Endothelial cell of umbilical vein (primary cell): ENCODE measurements around the gene EIF2D. TPM values are rescaled to one million over a fixed set of nuclear protein-coding genes. Genes with fewer than 3 reads are reported as not detected.

Experiments used
- BruUV-seq: library from RNA; stranded (reverse); fragments of 400-500 nt; replicated peaks from 2 replicates; lab custom pipeline; 2021; lab: Mats Ljungman, UMichigan
- CTCF ChIA-PET: fragments of 300-600, 350-600 bp; sonication (Branson Sonifier 250); formaldehyde crosslinking; loops from one replicate; lab custom pipeline; 2021; ENCODE audit warnings: antibody characterized with exemption, inconsistent platforms; lab: Charles Lee
- POLR2A ChIA-PET: fragments of 300-600, 350-600 bp; sonication (Branson Sonifier 250); formaldehyde crosslinking; loops from one replicate; lab custom pipeline; 2021; ENCODE audit warnings: antibody characterized with exemption, inconsistent platforms; lab: Charles Lee
- DNase-seq: peaks from one replicate; pipeline ENCODE4 v3.0.0-alpha.2; 2011; ENCODE audit warnings: low read depth, low spot score
- FAIRE-seq: peaks from 2 replicates; lab custom pipeline; 2011; peaks lifted over from hg19 to GRCh38; lab: Jason Lieb, UNC
- H2AFZ ChIP-seq: 2 replicates; pipeline ENCODE4 v1.6.0; 2012; ENCODE audit warnings: low read depth, low read length, control low read depth, inconsistent platforms
- H3K27ac ChIP-seq: 2 replicates; pipeline ENCODE4 v1.5.1; 2011; ENCODE audit warnings: low read depth, mild to moderate bottlenecking, control low read depth, low read length, moderate library complexity; ENCODE audit not compliant: insufficient read depth
- H3K27me3 ChIP-seq, 2 experiments: 2 replicates each; pipeline versions ENCODE4 v1.6.0 to v1.6.1; 2011; ENCODE audit warnings: low read length in 2 of 2, mixed read lengths in 1 of 2; ENCODE audit not compliant: control insufficient read depth in 2 of 2, insufficient read depth in 2 of 2
- H3K36me3 ChIP-seq, 2 experiments: 2 replicates in 1 of 2; 3 replicates in 1 of 2; pipeline ENCODE4 v1.5.1; 2011; ENCODE audit warnings: low read length in 2 of 2, mild to moderate bottlenecking in 1 of 2, moderate library complexity in 1 of 2; ENCODE audit not compliant: control insufficient read depth in 2 of 2, insufficient read depth in 2 of 2; ENCODE audit errors: extremely low read depth in 1 of 2
- H3K4me1 ChIP-seq: 3 replicates; pipeline ENCODE4 v1.5.1; 2011; ENCODE audit warnings: mild to moderate bottlenecking, low read length; ENCODE audit not compliant: control insufficient read depth, insufficient read depth; ENCODE audit errors: extremely low read depth
- H3K4me2 ChIP-seq: 2 replicates; pipeline ENCODE4 v1.6.1; 2011; ENCODE audit warnings: low read length, control low read depth, mixed read lengths; ENCODE audit not compliant: insufficient read depth
- H3K4me3 ChIP-seq, 3 experiments: fragments of 200-600 bp in 1 of 3; sonication (generic), shearing (Covaris generic) in 1 of 3; replicated peaks in 1 of 3; 2 replicates each; pipeline ENCODE4 v1.5.1; 2011 to 2016; ENCODE audit warnings: control low read depth in 3 of 3, low read length in 3 of 3, mild to moderate bottlenecking in 2 of 3, inconsistent platforms in 1 of 3, low read depth in 1 of 3, moderate library complexity in 1 of 3; ENCODE audit not compliant: insufficient read depth in 1 of 3
- H3K79me2 ChIP-seq: 2 replicates; pipeline ENCODE4 v1.6.0; 2012; ENCODE audit warnings: low read length, inconsistent platforms; ENCODE audit not compliant: control insufficient read depth, insufficient read depth
- H3K9ac ChIP-seq: replicated peaks from 2 replicates; pipeline ENCODE3; 2011; ENCODE audit warnings: low read length, control low read depth; ENCODE audit not compliant: insufficient read depth; ENCODE audit errors: extremely low read depth
- H3K9me1 ChIP-seq: replicated peaks from 3 replicates; pipeline ENCODE4 v1.6.0; 2011; ENCODE audit warnings: mild to moderate bottlenecking, low read length; ENCODE audit not compliant: control insufficient read depth, insufficient read depth; ENCODE audit errors: extremely low read depth
- H3K9me3 ChIP-seq: replicated peaks from 2 replicates; pipeline ENCODE4 v1.5.1; 2012; ENCODE audit warnings: low read length, inconsistent platforms; ENCODE audit not compliant: control insufficient read depth, insufficient read depth
- H4K20me1 ChIP-seq: replicated peaks from 2 replicates; pipeline ENCODE3; 2011; ENCODE audit warnings: mild to moderate bottlenecking, low read length; ENCODE audit not compliant: control insufficient read depth, insufficient read depth; ENCODE audit errors: extremely low read depth
- EZH2 ChIP-seq: IDR thresholded peaks from 2 replicates; pipeline ENCODE4 v1.6.1; 2012; ENCODE audit warnings: borderline replicate concordance, low read depth, mild to moderate bottlenecking, moderate library complexity, low read length, inconsistent platforms; ENCODE audit not compliant: severe bottlenecking
- FOS ChIP-seq: IDR thresholded peaks from 2 replicates; pipeline ENCODE4 v1.6.1; 2011; ENCODE audit warnings: mild to moderate bottlenecking, low read length, moderate library complexity, borderline replicate concordance; ENCODE audit not compliant: insufficient read depth
- GATA2 ChIP-seq: IDR thresholded peaks from 2 replicates; pipeline ENCODE4 v1.7.0; 2011; ENCODE audit warnings: low read depth, mild to moderate bottlenecking, moderate library complexity, mixed read lengths, low read length; ENCODE audit not compliant: insufficient read length, insufficient read depth
- JUN ChIP-seq: IDR thresholded peaks from 2 replicates; pipeline ENCODE4 v1.6.1; 2011; ENCODE audit warnings: borderline replicate concordance, low read depth; ENCODE audit not compliant: insufficient read length, insufficient read depth
- MAX ChIP-seq: IDR thresholded peaks from 2 replicates; pipeline ENCODE4 v1.6.1; 2011; ENCODE audit not compliant: insufficient read depth, insufficient read length
- MYC ChIP-seq: IDR thresholded peaks from one replicate; pipeline ENCODE4 v1.6.1; 2011; ENCODE audit warnings: mild to moderate bottlenecking, low read depth, low read length
- POLR2A ChIP-seq: IDR thresholded peaks from 2 replicates; pipeline ENCODE4 v1.6.1; 2012; ENCODE audit warnings: low read depth, mild to moderate bottlenecking, control low read depth, low read length
- POLR2AphosphoS5 ChIP-seq: IDR thresholded peaks from 2 replicates; pipeline ENCODE4 v1.6.1; 2012; ENCODE audit warnings: low read depth, mild to moderate bottlenecking, control low read depth, low read length, moderate library complexity; ENCODE audit not compliant: insufficient read depth
- dilution Hi-C: fragments of 300-500 bp; cut with MboI; formaldehyde crosslinking; loops from one replicate; pipeline ENCODE4 v1.15.0; 2019; ENCODE audit warnings: low sequenced_read_pairs; ENCODE audit not compliant: extremely low pct_ligation_motif_present
- intact Hi-C: fragments of 100-400 bp; cut with micrococcal nuclease; formaldehyde crosslinking; loops from one replicate; pipeline ENCODE4 v1.10.0; 2022
- polyA plus RNA-seq, 4 experiments: library from polyadenylated mRNA; depleted of rRNA in 3 of 4; stranded (reverse) in 3 of 4; unstranded in 1 of 4; fragments of >200 nt; gene quantifications; 2 replicates each; pipeline versions ENCODE4 v1.2.1 to v1.2.3, GENCODE V29; 2011 to 2012; ENCODE audit warnings: missing spikeins in 1 of 4
- total RNA-seq: library from RNA; stranded (reverse); gene quantifications from 2 replicates; pipeline ENCODE4 v1.2.3, GENCODE V29; 2021
- TF ChIP-seq, protein P1 (sequence below), 2 donors: IDR thresholded peaks; 1 replicate in 1 of 2; 2 replicates in 1 of 2; pipeline ENCODE4 v1.5.1; 2011; ENCODE audit warnings: low read length in 2 of 2, mild to moderate bottlenecking in 2 of 2, moderate library complexity in 2 of 2, control low read depth in 1 of 2, inconsistent platforms in 1 of 2, low read depth in 1 of 2; ENCODE audit not compliant: insufficient read depth in 1 of 2; ENCODE audit errors: extremely low read depth in 1 of 2

EIF2D gene
- total and polyA plus RNA-seq, 2 donors (not counting 3 experiments of a cell fraction or from before 2014, with no cell fraction given): 48.0 to 54.1 TPM

DNA sequence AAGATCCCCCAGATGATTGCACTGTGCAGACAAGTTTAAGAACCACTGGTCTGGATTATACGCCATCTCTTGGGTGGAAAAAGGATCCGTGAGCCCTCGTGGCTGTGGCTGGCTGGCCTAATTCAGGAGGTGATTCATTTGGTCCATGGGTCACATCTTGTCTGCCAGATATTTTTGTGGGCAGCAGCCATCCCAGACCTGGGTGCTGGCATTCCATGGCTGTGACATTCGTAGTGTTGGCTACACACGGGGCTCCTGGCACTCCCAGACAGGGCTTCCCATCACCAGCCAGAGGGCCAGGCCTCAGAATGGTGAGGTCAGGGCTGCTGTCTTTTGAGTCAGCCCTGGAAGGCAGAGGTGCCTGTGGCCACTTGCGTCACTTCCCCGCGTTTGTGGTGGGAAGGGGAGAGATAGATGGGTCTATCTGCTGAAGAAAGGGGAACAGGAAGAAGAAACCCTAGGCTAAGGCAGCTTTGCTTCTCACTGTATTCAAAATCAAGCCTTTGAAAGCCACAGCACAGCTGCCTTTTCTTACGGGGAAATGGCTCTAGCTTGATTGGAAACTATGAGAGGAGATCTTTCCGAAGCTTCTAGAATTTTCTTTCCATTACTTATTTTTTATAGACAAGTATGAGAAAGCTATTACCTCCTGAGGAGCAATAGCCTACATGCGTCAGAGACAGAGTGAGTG, 32.4 kb downstream of the EIF2D start:
- H3K9ac ChIP-seq: no peak overlapping the region
- H3K27ac ChIP-seq: no peak overlapping the region
- H3K36me3 ChIP-seq: no peaks in the 10 kb centered on the region
- H3K9me3 ChIP-seq: no peaks in the 10 kb centered on the region
- no peaks in the 10 kb centered on the region for H4K20me1 ChIP-seq
- TF ChIP-seq POLR2AphosphoS5 (no peak), MAX (no peak), JUN (no peak), EZH2 (no peak), FOS (no peak), GATA2 (no peak), MYC (no peak), POLR2A (no peak)
- TF ChIP-seq, protein P1, sequence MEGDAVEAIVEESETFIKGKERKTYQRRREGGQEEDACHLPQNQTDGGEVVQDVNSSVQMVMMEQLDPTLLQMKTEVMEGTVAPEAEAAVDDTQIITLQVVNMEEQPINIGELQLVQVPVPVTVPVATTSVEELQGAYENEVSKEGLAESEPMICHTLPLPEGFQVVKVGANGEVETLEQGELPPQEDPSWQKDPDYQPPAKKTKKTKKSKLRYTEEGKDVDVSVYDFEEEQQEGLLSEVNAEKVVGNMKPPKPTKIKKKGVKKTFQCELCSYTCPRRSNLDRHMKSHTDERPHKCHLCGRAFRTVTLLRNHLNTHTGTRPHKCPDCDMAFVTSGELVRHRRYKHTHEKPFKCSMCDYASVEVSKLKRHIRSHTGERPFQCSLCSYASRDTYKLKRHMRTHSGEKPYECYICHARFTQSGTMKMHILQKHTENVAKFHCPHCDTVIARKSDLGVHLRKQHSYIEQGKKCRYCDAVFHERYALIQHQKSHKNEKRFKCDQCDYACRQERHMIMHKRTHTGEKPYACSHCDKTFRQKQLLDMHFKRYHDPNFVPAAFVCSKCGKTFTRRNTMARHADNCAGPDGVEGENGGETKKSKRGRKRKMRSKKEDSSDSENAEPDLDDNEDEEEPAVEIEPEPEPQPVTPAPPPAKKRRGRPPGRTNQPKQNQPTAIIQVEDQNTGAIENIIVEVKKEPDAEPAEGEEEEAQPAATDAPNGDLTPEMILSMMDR (IDR thresholded peaks at IDR 0.05; ENCODE audit: extremely low read depth in 1 of 2, insufficient read depth in 1 of 2, low read depth in 1 of 2, low read length in 2 of 2): no peak
- no peaks in the 10 kb centered on the region for H3K79me2 ChIP-seq
- no peak overlapping the region for H3K4me2 ChIP-seq
- intact Hi-C loops: no loop called here
- FAIRE-seq (no peak), DNase-seq (no peak)
- BruUV-seq: no TSS peak
- no peaks in the 10 kb centered on the region for H3K9me1 ChIP-seq
- H3K27me3 ChIP-seq: peaks cover 0 to 1% of the 10 kb centered on the region in 2 experiments
- no peak overlapping the region for H3K4me3 ChIP-seq
- dilution Hi-C loops: no loop called here
- ChIA-PET POLR2A (no interaction called here), CTCF (interaction anchor here (0.8 to 16.8 kb wide), 4 partner anchors 29 to 101 kb away, joined by 3 to 427 read pairs (median 4); no protein-coding TSS in a partner anchor)
- H3K4me1 ChIP-seq: peaks cover 22% of the 10 kb centered on the region
- no peak overlapping the region for H2AFZ ChIP-seq
